Type B pancreatic cell (in vitro differentiated cells): ENCODE results near the gene ZNF695. TPM values are rescaled to one million over a fixed set of nuclear protein-coding genes. Genes with fewer than 3 reads are reported as not detected.

Experiments used
- DNase-seq: peaks from one replicate; pipeline ENCODE4 v3.0.0; 2021; ENCODE audit warnings: mixed read lengths; ENCODE audit not compliant: unreplicated experiment; ENCODE audit errors: extremely low spot score
- H3K27ac Mint-ChIP-seq: 2 replicates; pipeline ENCODE4 v1.8.0; 2021; ENCODE audit warnings: mild to moderate bottlenecking, mixed read lengths
- H3K27me3 Mint-ChIP-seq: 2 replicates; pipeline ENCODE4 v1.8.0; 2021; ENCODE audit warnings: mixed read lengths
- H3K36me3 Mint-ChIP-seq: 2 replicates; pipeline ENCODE4 v1.8.0; 2021; ENCODE audit warnings: mixed read lengths
- H3K4me1 Mint-ChIP-seq: one replicate; pipeline ENCODE4 v1.8.0; 2021; ENCODE audit warnings: mixed read lengths; ENCODE audit not compliant: unreplicated experiment
- H3K4me3 Mint-ChIP-seq: 2 replicates; pipeline ENCODE4 v1.8.0; 2021; ENCODE audit warnings: mild to moderate bottlenecking, mixed read lengths
- H3K9me3 Mint-ChIP-seq: 2 replicates; pipeline ENCODE4 v1.8.0; 2021; ENCODE audit warnings: mixed read lengths
- CTCF ChIP-seq: fragments of 200-600 bp; sonication (generic); conservative IDR thresholded peaks from 2 replicates; pipeline ENCODE4 v1.5.0; 2021; ENCODE audit warnings: antibody characterized with exemption, mild to moderate bottlenecking
- long read RNA-seq: library from polyadenylated mRNA; unstranded; transcript quantifications from one replicate; pipeline ENCODE4 v2.0.0, GENCODE V29; 2020
- total RNA-seq: library from RNA; stranded (reverse); gene quantifications from 2 replicates; pipeline ENCODE4 v1.2.1, GENCODE V29; 2021; ENCODE audit warnings: low replicate concordance

Gene ZNF695
- 7.4 and 17.9 TPM in 2 replicates for total RNA-seq
- long read RNA-seq, transcript ZNF695-201 (4 exons, 3,340 nt), result major isoform, 10 of 19 reads
- long read RNA-seq, partial matches to known transcripts, result 5 of 19 reads
- long read RNA-seq, other reads (novel, unspliced or antisense), result 2 of 19 reads

GRCh38 chr1:247007511-247008405 is at the start of gene ZNF695:
ZNF695 (minus strand) TSS chr1:247008057; CDS start chr1:247007908, 149 bp downstream.
- Mint-ChIP-seq H3K27ac (peak within 1 kb of the TSS; percentile 99), H3K4me1 (peaks cover 5% of the 10 kb centered on the region), H3K27me3 (peaks cover 3% of the 10 kb centered on the region), H3K9me3 (peaks cover 9% of the 10 kb centered on the region), H3K36me3 (peaks cover 29% of the 10 kb centered on the region), H3K4me3 (peak within 1 kb of the TSS; percentile 100)
- peak; percentile 93 for DNase-seq
- peak; percentile 31 for TF ChIP-seq CTCF

- H3K4me3 Mint-ChIP-seq, result no peak overlapping the region
- TF ChIP-seq CTCF, result no peak
- peaks cover 54% of the 10 kb centered on the region for H3K36me3 Mint-ChIP-seq
- no peak overlapping the region for H3K27ac Mint-ChIP-seq
- DNase-seq, result no peak
- no peaks in the 10 kb centered on the region for H3K27me3 Mint-ChIP-seq
- H3K4me1 Mint-ChIP-seq, result no peaks in the 10 kb centered on the region
- H3K9me3 Mint-ChIP-seq, result peaks cover 34% of the 10 kb centered on the region
Measured at GRCh38 chr1:247056071-247056470, 48.2 kb upstream of the ZNF695 start.

- peaks cover 33% of the 10 kb centered on the region for H3K9me3 Mint-ChIP-seq
- no peak for DNase-seq
- peaks cover 49% of the 10 kb centered on the region for H3K36me3 Mint-ChIP-seq
- H3K27me3 Mint-ChIP-seq, result no peaks in the 10 kb centered on the region
- no peaks in the 10 kb centered on the region for H3K4me1 Mint-ChIP-seq
- H3K27ac Mint-ChIP-seq, result no peak overlapping the region
- H3K4me3 Mint-ChIP-seq, result no peak overlapping the region
- no peak for TF ChIP-seq CTCF
Measured at GRCh38 chr1:247054992-247055415, 47.1 kb upstream of the ZNF695 start.

GRCh38 chr1:247047702-247048101 is 39.8 kb upstream of the ZNF695 start:
- Mint-ChIP-seq H3K4me1 (no peaks in the 10 kb centered on the region), H3K27me3 (no peaks in the 10 kb centered on the region), H3K27ac (no peak overlapping the region), H3K4me3 (no peak overlapping the region), H3K36me3 (peaks cover 48% of the 10 kb centered on the region), H3K9me3 (peaks cover 36% of the 10 kb centered on the region)
- TF ChIP-seq CTCF, result no peak
- no peak for DNase-seq

GRCh38 chr1:247047260-247047659 is 39.4 kb upstream of the ZNF695 start:
- no peak overlapping the region for H3K4me3 Mint-ChIP-seq
- peaks cover 39% of the 10 kb centered on the region for H3K9me3 Mint-ChIP-seq
- peaks cover 48% of the 10 kb centered on the region for H3K36me3 Mint-ChIP-seq
- TF ChIP-seq CTCF, result no peak
- no peaks in the 10 kb centered on the region for H3K4me1 Mint-ChIP-seq
- H3K27ac Mint-ChIP-seq, result no peak overlapping the region
- DNase-seq, result no peak
- no peaks in the 10 kb centered on the region for H3K27me3 Mint-ChIP-seq
